SU-DHL-6 (cell line): ENCODE measurements around the gene MAN2A1.

Experiments
- H2AFZ ChIP-seq: fragments of 200-600 bp; sonication (generic); 2 replicates; pipeline ENCODE4 v1.6.1; 2014; ENCODE audit warnings: low read depth, mild to moderate bottlenecking, moderate library complexity, mixed read lengths, antibody characterized with exemption, low read length; ENCODE audit not compliant: severe bottlenecking
- H3F3A ChIP-seq: fragments of 200-600 bp; shearing (Covaris generic); 2 replicates; pipeline ENCODE4 v1.6.0; 2016; ENCODE audit warnings: antibody characterized with exemption, mild to moderate bottlenecking; ENCODE audit not compliant: insufficient read depth
- H3K27ac ChIP-seq: fragments of 200-600 bp; sonication (generic); 2 replicates; pipeline ENCODE4 v1.5.1; 2016; ENCODE audit warnings: low read depth, mild to moderate bottlenecking, low read length, moderate library complexity, mixed read lengths
- H3K27me3 ChIP-seq: fragments of 200-600 bp; sonication (generic), shearing (Covaris generic); 2 replicates; pipeline ENCODE4 v1.6.0; 2014; ENCODE audit warnings: mild to moderate bottlenecking, low read length
- H3K36me3 ChIP-seq: fragments of 200-600 bp; sonication (generic); 2 replicates; pipeline ENCODE4 v1.6.1; 2014; ENCODE audit warnings: mild to moderate bottlenecking, low read length, mixed read lengths
- H3K4me2 ChIP-seq: fragments of 300-600, 200-600 bp; shearing (Covaris generic), sonication (generic); 2 replicates; pipeline ENCODE4 v1.6.0; 2014; ENCODE audit warnings: low read length, low read depth, mild to moderate bottlenecking; ENCODE audit not compliant: poor library complexity, severe bottlenecking
- H3K4me3 ChIP-seq: fragments of 200-600 bp; sonication (generic); 2 replicates; pipeline ENCODE4 v1.5.1; 2014; ENCODE audit warnings: antibody characterized with exemption, low read length, mild to moderate bottlenecking, mixed read lengths; ENCODE audit not compliant: insufficient read depth, poor library complexity, severe bottlenecking
- H3K79me2 ChIP-seq: fragments of 200-600 bp; sonication (generic); 2 replicates; pipeline ENCODE4 v1.6.1; 2014; ENCODE audit warnings: mild to moderate bottlenecking, low read length, moderate library complexity; ENCODE audit not compliant: insufficient read depth
- H3K9ac ChIP-seq: fragments of 200-600 bp; sonication (generic); 2 replicates; pipeline ENCODE4 v1.7.0; 2014; ENCODE audit warnings: mild to moderate bottlenecking, low read length
- H3K9me2 ChIP-seq: fragments of 200-600 bp; sonication (generic); replicated peaks from 2 replicates; pipeline ENCODE4 v1.6.1; 2014; ENCODE audit warnings: low read length; ENCODE audit not compliant: insufficient read depth
- H3K9me3 ChIP-seq: fragments of 200-600 bp; sonication (generic); 2 replicates; pipeline ENCODE4 v1.6.1; 2014; ENCODE audit warnings: low read length, mixed read lengths; ENCODE audit not compliant: insufficient read depth
- H4K20me1 ChIP-seq: fragments of 200-600 bp; sonication (generic); 2 replicates; pipeline ENCODE4 v1.6.1; 2014; ENCODE audit warnings: low read depth, mild to moderate bottlenecking, antibody characterized with exemption, low read length, moderate library complexity, mixed read lengths
- CTCF ChIP-seq: fragments of 200-600 bp; sonication (generic); IDR thresholded peaks from one replicate; pipeline ENCODE4 v1.5.1; 2017; ENCODE audit warnings: antibody characterized with exemption, mild to moderate bottlenecking, low read length, moderate library complexity; ENCODE audit not compliant: insufficient read depth, poor library complexity, severe bottlenecking
- EZH2phosphoT487 ChIP-seq: fragments of 200-600 bp; sonication (generic), shearing (Covaris generic); conservative IDR thresholded peaks from 2 replicates; pipeline ENCODE4 v1.6.1; 2018; ENCODE audit warnings: mild to moderate bottlenecking, antibody characterized with exemption, low read length, moderate library complexity, mixed read lengths

Gene MAN2A1

GRCh38 chr5:109775130-109775529, 85.4 kb downstream of the MAN2A1 start:
- Histone ChIP-seq H4K20me1 (no peaks in the 10 kb centered on the region), H2AFZ (no peak overlapping the region), H3K4me2 (no peak overlapping the region), H3F3A (no peaks in the 10 kb centered on the region), H3K36me3 (peaks cover 3% of the 10 kb centered on the region; the same call in 1 of the 2 replicates), H3K27ac (no peak overlapping the region), H3K9me2 (no peaks in the 10 kb centered on the region), H3K9ac (no peak overlapping the region), H3K9me3 (no peaks in the 10 kb centered on the region), H3K27me3 (no peaks in the 10 kb centered on the region), H3K4me3 (no peak overlapping the region), H3K79me2 (no peaks in the 10 kb centered on the region)
- no peak for TF ChIP-seq EZH2phosphoT487
- TF ChIP-seq CTCF: no peak

GRCh38 chr5:109779036-109779735, 89.5 kb downstream of the MAN2A1 start:
- Histone ChIP-seq H3K4me3 (no peak overlapping the region), H3F3A (no peaks in the 10 kb centered on the region), H3K4me2 (no peak overlapping the region), H3K9me2 (no peaks in the 10 kb centered on the region; the same call in 1 of the 2 replicates), H2AFZ (no peak overlapping the region), H3K27me3 (no peaks in the 10 kb centered on the region), H3K27ac (no peak overlapping the region), H3K9ac (no peak overlapping the region), H3K36me3 (peaks cover 3% of the 10 kb centered on the region; the same call in 1 of the 2 replicates), H3K9me3 (no peaks in the 10 kb centered on the region), H4K20me1 (no peaks in the 10 kb centered on the region), H3K79me2 (no peaks in the 10 kb centered on the region)
- TF ChIP-seq EZH2phosphoT487 (no peak), CTCF (no peak)

- TF ChIP-seq EZH2phosphoT487 (no peak), CTCF (no peak)
- no peaks in the 10 kb centered on the region; the same call in 1 of the 2 replicates for H3K9me2 ChIP-seq
- H4K20me1 ChIP-seq: no peaks in the 10 kb centered on the region
- no peak overlapping the region for H3K27ac ChIP-seq
- H3K9ac ChIP-seq: no peak overlapping the region
- H2AFZ ChIP-seq: no peak overlapping the region
- no peaks in the 10 kb centered on the region for H3K9me3 ChIP-seq
- no peak overlapping the region for H3K4me3 ChIP-seq
- no peaks in the 10 kb centered on the region for H3F3A ChIP-seq
- no peaks in the 10 kb centered on the region for H3K27me3 ChIP-seq
- no peaks in the 10 kb centered on the region for H3K79me2 ChIP-seq
- peaks cover 16% of the 10 kb centered on the region for H3K36me3 ChIP-seq
- no peak overlapping the region for H3K4me2 ChIP-seq
These were observed 95.0 kb downstream of the MAN2A1 start for GRCh38 chr5:109784687-109785086.
